Ascending aorta (tissue), 2 donors: Measurements from ENCODE around the gene WRNIP1. TPM values are rescaled to one million over a fixed set of nuclear protein-coding genes. Genes with fewer than 3 reads are reported as not detected.
A peak's percentile ranks its signal among the peaks of the same experiment; 100 is the strongest.

Source experiments
- DNase-seq, 2 donors: peaks; one replicate each; pipeline ENCODE4 v3.0.0-alpha.2; 2019; ENCODE audit warnings: low spot score in 2 of 2
- H3K27ac ChIP-seq, 2 donors: fragments of 200-600 bp; sonication (generic); one replicate each; pipeline ENCODE4 v1.5.1; 2016 to 2017; ENCODE audit warnings: mild to moderate bottlenecking in 1 of 2
- H3K27me3 ChIP-seq: fragments of 200-600 bp; sonication (generic); one replicate; pipeline ENCODE4 v1.5.1; 2017
- H3K36me3 ChIP-seq, 2 donors: fragments of 200-600 bp; sonication (generic); one replicate each; pipeline ENCODE4 v1.5.1; 2016
- H3K4me1 ChIP-seq, 2 donors: fragments of 200-600 bp; sonication (generic); one replicate each; pipeline ENCODE4 v1.5.1; 2016 to 2017; ENCODE audit warnings: mild to moderate bottlenecking in 1 of 2
- H3K4me3 ChIP-seq, 2 donors: fragments of 200-600 bp; sonication (generic); one replicate each; pipeline ENCODE4 v1.5.1; 2016 to 2017; ENCODE audit warnings: mild to moderate bottlenecking in 1 of 2
- H3K9me3 ChIP-seq, 2 donors: fragments of 200-600 bp; sonication (generic); one replicate each; pipeline ENCODE4 v1.5.1; 2016
- intact Hi-C: fragments of 100-400 bp; cut with DNase I; formaldehyde crosslinking; loops from one replicate; pipeline ENCODE4 v1.15.1; 2023
- total RNA-seq: library from RNA; depleted of rRNA; stranded (reverse); fragments of >200 nt; gene quantifications from one replicate; pipeline ENCODE4 v1.1.0, GENCODE V29; 2016
- TF ChIP-seq, protein P1 (sequence below), 3 experiments: fragments of 200-600 bp in 2 of 3; fragments of 450-650 bp in 1 of 3; sonication (generic) in 2 of 3; IDR thresholded peaks; one replicate each; pipeline ENCODE4 v1.5.1; 2016 to 2019; ENCODE audit warnings: antibody characterized with exemption in 3 of 3, mild to moderate bottlenecking in 1 of 3, moderate library complexity in 1 of 3

The WRNIP1 gene
- total RNA-seq, 1 donor from 2014 or later: 100 TPM

DNA sequence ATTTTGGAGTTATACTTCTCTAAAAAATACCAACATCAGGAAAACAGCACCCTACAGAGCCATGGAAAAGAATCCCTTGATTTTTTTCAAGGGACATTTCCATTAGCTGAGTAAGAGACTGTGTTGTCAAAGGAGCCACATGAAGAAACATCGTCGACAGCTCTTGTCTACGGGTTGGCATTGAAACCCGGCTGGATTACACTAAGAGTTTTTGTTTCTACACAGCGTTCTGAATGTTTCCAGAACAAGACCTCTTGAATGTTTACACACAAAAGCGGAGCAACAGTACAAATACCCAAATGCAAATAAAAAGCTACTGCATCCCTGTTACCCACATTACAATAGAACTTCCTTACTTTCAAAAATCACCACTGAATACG is 12.1 kb upstream of the WRNIP1 start:
- Histone ChIP-seq H3K27me3 (no peaks in the 10 kb centered on the region), H3K4me1 (peaks cover 0 to 11% of the 10 kb centered on the region in 2 donors), H3K27ac (no peak overlapping the region), H3K36me3 (no peaks in the 10 kb centered on the region), H3K9me3 (no peaks in the 10 kb centered on the region), H3K4me3 (no peak overlapping the region)
- TF ChIP-seq, protein P1, sequence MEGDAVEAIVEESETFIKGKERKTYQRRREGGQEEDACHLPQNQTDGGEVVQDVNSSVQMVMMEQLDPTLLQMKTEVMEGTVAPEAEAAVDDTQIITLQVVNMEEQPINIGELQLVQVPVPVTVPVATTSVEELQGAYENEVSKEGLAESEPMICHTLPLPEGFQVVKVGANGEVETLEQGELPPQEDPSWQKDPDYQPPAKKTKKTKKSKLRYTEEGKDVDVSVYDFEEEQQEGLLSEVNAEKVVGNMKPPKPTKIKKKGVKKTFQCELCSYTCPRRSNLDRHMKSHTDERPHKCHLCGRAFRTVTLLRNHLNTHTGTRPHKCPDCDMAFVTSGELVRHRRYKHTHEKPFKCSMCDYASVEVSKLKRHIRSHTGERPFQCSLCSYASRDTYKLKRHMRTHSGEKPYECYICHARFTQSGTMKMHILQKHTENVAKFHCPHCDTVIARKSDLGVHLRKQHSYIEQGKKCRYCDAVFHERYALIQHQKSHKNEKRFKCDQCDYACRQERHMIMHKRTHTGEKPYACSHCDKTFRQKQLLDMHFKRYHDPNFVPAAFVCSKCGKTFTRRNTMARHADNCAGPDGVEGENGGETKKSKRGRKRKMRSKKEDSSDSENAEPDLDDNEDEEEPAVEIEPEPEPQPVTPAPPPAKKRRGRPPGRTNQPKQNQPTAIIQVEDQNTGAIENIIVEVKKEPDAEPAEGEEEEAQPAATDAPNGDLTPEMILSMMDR (IDR thresholded peaks at IDR 0.05): no peak
- no peak for DNase-seq
- intact Hi-C loops: no loop called here

- no peak for DNase-seq
- Histone ChIP-seq H3K36me3 (no peaks in the 10 kb centered on the region), H3K9me3 (no peaks in the 10 kb centered on the region), H3K4me1 (peaks cover 0 to 11% of the 10 kb centered on the region in 2 donors), H3K27ac (no peak overlapping the region), H3K27me3 (no peaks in the 10 kb centered on the region), H3K4me3 (no peak overlapping the region)
- TF ChIP-seq, protein P1 (IDR thresholded peaks at IDR 0.05): no peak
- intact Hi-C loops: no loop called here
These were observed 11.4 kb upstream of the WRNIP1 start for GRCh38 chr6:2753743-2754142.

- intact Hi-C loops: no loop called here
- TF ChIP-seq, protein P1 (IDR thresholded peaks at IDR 0.05): no peak
- H3K36me3 ChIP-seq: no peaks in the 10 kb centered on the region
These were observed 10.8 kb upstream of the WRNIP1 start for GRCh38 chr6:2754393-2754792.

DNA sequence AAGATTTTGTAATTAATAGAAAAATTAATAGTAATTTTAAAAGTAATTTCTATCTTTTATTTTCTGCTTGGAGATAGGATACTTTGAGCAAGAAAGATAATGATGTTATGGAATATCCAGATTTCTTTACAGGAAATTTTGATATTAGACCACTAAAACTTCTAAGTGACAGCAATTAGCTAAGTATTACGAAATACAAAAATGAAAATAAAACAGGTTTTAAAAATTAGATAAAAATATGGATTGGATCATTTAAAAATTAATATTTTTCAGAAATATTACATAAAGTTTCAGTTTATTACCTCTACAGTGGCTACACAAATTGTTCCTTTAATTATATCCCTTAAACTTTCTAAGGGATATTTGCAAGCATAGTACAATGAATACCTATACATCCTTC is 10.3 kb upstream of the WRNIP1 start:
- Histone ChIP-seq H3K9me3 (no peaks in the 10 kb centered on the region), H3K27me3 (no peaks in the 10 kb centered on the region), H3K36me3 (no peaks in the 10 kb centered on the region), H3K4me1 (peaks cover 0 to 7% of the 10 kb centered on the region in 2 donors), H3K4me3 (no peak overlapping the region), H3K27ac (no peak overlapping the region)
- DNase-seq: no peak
- intact Hi-C loops: no loop called here
- TF ChIP-seq, protein P1 (IDR thresholded peaks at IDR 0.05): no peak

More at GRCh38 chr6:2754393-2754792, 10.8 kb upstream of the WRNIP1 start:
- no peaks in the 10 kb centered on the region for H3K27me3 ChIP-seq
- H3K4me3 ChIP-seq: no peak overlapping the region
- no peak for DNase-seq
- H3K9me3 ChIP-seq: no peaks in the 10 kb centered on the region
- H3K4me1 ChIP-seq: peaks cover 0 to 7% of the 10 kb centered on the region in 2 donors
- no peak overlapping the region for H3K27ac ChIP-seq

DNA sequence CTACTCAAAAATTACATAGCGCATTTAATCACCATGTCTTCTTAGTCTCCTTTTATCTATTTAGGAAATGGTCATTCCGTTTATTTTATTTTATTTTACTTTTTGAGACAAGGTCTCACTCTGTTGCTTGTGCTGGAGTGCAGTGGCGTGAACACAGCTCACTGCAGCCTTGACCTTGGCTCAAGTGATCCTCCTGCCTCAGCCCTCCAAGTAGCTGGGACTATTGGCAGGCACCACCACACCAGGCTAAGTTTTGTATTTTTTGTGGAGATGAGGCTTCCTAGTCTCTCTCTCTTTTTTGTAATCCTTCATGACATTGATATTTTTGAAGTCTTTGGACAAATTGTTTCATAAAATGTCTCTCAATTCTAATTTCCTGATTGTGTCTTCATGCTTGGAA is 9.7 kb upstream of the WRNIP1 start:
- no peaks in the 10 kb centered on the region for H3K36me3 ChIP-seq
- no peaks in the 10 kb centered on the region for H3K9me3 ChIP-seq
- no peaks in the 10 kb centered on the region for H3K27me3 ChIP-seq
- no peak overlapping the region for H3K4me3 ChIP-seq
- intact Hi-C loops: no loop called here
- H3K4me1 ChIP-seq: peaks cover 0 to 7% of the 10 kb centered on the region in 2 donors
- TF ChIP-seq, protein P1 (IDR thresholded peaks at IDR 0.05): no peak
- DNase-seq: no peak
- no peak overlapping the region for H3K27ac ChIP-seq

GRCh38 chr6:2756241-2756640 is 9.0 kb upstream of the WRNIP1 start:
- DNase-seq: no peak
- H3K9me3 ChIP-seq: no peaks in the 10 kb centered on the region
- H3K4me1 ChIP-seq: peaks cover 0 to 7% of the 10 kb centered on the region in 2 donors
- H3K36me3 ChIP-seq: no peaks in the 10 kb centered on the region
- intact Hi-C loops: no loop called here
- H3K27me3 ChIP-seq: no peaks in the 10 kb centered on the region
- TF ChIP-seq, protein P1 (IDR thresholded peaks at IDR 0.05): no peak
- H3K27ac ChIP-seq: peak overlapping the region in 1 of 2 donors; percentile 45
- H3K4me3 ChIP-seq: no peak overlapping the region
